Stimulated activated CD4-positive, alpha-beta T cell treated with anti-CD3 and anti-CD28 coated beads, Interleukin-4, amount 100 ng/mL, for 24 hours (primary cell): ENCODE data around the gene TUBD1.
"Not testable (repeated sequence)": the region's sequence is repeated elsewhere in the genome, so short reads cannot be mapped to it uniquely, and the experiment has no call there.

Source experiments
- DNase-seq: peaks from one replicate; pipeline ENCODE4 v3.0.0-alpha.2; 2020

Gene TUBD1

GRCh38 chr17:59842901-59843652 lies 49.7 kb downstream of the TUBD1 start:
- DNase-seq = peak; percentile 76

DNA sequence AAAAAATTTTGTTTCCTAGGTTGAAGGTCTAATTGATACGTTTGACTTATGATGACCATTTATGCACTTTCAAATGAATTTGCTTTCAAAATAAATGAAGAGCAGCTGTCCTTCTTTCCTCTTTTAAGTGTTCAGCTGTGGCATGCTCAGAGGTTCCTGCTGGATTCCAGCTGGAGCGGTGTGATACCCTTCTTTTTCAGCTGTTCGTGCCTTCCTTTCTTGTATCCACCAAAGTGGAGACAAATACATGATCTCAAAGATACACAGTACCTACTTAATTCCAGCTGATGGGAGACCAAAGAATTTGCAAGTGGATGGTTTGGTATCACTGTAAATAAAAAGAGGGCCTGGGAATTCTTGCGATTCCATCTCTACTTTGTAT lies 50.9 kb downstream of the TUBD1 start:
- DNase-seq = not testable (repeated sequence)

GRCh38 chr17:59841091-59841881 lies 51.5 kb downstream of the TUBD1 start:
- peak; percentile 29 for DNase-seq

GRCh38 chr17:59840329-59841090 lies 52.2 kb downstream of the TUBD1 start:
- DNase-seq = peak; percentile 52

DNA sequence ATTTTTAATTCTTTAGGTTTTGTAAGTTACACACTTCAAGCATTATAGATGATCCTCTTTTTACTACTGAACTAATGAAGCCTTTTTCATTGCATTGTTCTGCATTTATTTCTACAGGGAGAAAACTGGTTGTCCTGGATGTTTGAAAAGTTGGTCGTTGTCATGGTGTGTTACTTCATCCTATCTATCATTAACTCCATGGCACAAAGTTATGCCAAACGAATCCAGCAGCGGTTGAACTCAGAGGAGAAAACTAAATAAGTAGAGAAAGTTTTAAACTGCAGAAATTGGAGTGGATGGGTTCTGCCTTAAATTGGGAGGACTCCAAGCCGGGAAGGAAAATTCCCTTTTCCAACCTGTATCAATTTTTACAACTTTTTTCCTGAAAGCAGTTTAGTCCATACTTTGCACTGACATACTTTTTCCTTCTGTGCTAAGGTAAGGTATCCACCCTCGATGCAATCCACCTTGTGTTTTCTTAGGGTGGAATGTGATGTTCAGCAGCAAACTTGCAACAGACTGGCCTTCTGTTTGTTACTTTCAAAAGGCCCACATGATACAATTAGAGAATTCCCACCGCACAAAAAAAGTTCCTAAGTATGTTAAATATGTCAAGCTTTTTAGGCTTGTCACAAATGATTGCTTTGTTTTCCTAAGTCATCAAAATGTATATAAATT lies 53.0 kb downstream of the TUBD1 start:
- peak; percentile 14 for DNase-seq

DNA sequence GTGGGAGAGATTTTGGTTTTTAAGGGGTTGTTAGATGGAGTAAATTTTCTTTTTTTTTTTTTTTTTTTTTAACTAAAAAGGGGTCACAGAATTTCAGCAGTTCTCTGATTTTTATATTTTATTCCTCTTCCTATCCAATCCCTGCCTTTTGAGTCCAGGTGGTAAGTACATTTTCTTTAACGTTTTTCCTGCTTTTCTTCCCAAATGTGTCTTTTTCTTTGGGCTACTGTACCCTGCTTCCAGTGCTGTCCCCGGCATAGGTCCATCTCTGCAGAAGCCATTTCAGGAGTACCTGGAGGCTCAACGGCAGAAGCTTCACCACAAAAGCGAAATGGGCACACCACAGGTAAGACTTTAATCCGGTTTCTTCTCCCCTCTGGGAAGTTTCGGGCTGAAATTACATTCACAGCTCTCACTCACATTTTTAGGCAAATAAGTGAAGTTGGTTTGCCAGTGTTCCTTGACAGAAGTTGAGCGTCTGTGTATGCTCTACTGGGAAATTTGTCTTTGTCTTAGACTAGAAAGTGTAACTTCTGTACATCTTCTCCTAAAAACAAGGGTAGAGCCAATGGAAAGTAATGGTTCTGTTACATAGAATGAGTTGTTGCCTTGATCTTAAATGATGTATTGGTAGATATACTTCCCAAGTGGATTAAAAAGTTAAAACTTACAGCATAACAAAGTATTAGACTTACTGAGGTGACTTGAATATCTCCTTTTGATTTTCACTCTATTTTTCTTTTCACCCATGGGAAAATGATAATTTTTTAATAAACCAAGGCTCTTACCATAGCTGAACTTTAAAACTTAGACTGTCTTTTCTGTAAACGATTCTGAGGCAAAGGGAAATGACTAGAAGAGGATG lies 54.5 kb downstream of the TUBD1 start:
- peak; percentile 55 for DNase-seq

DNA sequence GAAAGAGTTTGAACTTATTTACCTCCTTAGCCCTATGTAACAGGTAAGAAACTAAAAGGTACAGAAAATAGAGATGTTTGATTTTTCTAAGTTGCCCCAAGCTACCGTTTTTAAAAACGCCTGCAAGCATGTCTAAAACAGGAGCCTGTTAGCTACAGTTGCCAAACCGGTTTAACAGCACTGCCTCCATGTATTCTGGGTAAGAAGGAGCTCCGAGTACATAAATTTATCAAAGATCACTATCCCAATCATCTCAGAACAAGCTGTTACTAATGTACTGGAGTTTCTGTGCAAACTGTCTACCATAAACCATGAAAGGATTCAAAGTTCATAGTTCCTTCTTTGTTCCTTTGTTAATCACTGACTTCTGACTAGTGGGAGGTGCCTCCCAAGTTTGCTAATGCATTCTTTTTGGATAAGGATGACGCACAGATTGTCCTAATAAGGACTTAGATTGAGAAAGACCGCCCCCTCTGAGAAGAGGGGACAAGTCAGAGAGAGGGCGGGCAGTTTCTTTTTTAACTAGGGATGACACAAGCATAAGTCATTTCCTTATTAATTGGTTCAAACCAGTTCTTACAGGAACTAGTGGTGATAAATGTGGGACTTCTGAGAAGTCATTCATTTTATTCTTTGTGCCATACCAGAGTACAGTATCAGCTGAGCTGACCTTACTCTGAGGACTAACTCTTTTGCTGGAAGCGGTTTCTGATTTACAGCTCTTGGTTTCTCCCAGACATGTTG lies 55.3 kb downstream of the TUBD1 start:
- peak; percentile 81 for DNase-seq

- DNase-seq = no peak
Observed at GRCh38 chr17:59832883-59833379, 59.8 kb downstream of the TUBD1 start.

GRCh38 chr17:59830846-59831486 lies 61.8 kb downstream of the TUBD1 start:
- DNase-seq = no peak

- peak; percentile 41 for DNase-seq
Observed at GRCh38 chr17:59830007-59830630, 62.6 kb downstream of the TUBD1 start.

DNA sequence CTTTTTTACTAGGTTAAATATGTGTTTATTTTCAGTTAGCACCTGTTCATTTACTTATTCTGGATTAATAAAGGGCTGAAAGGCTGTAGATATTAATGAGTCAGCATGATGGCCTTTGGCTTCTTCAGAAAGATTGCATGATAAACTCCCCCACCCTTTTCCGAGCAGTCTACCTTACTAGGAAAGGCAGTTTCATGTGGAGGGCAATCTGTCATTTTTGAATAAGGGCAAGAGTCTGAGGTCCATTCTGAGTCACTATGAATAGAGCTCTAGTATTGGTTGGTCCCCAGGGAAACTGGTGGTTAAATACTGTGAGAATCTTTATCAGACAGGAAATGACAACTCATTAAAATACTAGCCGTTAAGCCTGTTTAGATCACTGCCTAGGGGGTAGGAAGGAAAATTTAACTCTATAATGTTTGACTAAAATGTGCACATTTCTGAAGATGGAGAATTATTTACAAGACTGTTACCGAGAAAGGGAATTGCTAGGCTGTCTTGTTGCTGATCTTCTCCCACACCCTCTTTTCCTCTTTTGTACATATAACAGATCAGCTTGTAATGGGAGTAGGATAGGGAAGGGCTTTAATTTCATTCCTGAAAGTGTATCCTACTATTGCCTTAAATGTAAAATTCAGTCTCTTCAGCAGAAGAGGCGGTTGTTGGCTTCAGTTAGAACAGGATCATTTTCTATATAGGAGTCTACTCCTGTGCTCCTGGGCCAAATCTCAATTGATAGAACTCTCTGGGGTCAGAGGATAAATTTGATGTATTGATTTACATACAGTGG lies 63.3 kb downstream of the TUBD1 start:
- peak; percentile 74 for DNase-seq

GRCh38 chr17:59828819-59829216 lies 63.9 kb downstream of the TUBD1 start:
- peak; percentile 47 for DNase-seq

DNA sequence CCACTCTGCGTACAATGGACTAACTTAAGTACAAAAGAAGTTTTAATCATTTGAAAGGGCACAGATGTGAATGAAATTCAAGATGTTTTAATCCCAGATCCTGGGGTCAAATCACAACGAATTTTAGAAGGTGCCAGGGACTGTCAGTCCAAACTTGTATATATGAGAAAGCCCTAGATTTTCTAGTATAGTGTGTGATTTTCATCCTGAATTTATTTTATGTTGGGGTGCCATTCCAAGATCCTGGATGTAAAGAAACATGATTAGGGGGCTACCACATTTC lies 64.3 kb downstream of the TUBD1 start:
- no peak for DNase-seq

- DNase-seq = peak; percentile 28
Observed at GRCh38 chr17:59827721-59828477, 64.8 kb downstream of the TUBD1 start.

DNA sequence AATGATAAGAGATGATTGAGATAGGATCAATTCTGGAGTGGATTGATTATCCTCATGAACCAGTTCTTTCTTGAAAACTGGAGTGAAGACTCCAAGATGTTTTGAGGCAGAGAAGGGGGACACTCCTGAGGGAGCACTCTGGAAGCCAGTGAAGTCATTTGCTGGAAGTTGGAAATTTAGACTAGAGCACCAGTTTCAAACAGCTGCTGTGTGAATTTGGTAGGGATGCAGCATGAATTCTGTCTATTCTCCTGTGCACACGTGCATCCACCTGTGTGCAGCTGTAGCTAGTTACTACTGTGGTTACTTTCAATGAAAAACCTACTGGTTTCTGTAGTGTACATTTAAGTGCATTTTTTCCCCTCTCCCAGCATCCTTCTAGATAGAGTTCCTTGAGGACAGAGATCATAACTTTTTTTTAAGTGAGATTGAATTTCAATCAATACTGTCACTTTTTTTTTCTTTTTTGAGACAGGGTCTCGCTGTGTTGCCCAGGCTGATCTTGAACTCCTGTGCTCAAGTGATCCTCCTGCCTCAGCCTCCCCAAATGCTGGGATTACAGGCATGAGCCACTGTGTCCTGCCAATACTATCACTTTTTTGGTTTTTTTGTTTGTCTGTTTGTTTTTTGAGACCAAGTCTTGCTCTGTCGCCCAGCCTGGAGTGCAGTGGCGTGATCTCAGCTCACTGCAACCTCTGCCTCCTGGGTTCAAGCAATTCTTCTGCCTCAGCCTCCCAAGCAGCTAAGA lies 65.9 kb downstream of the TUBD1 start:
- DNase-seq = no peak

- peak; percentile 63 for DNase-seq
Observed at GRCh38 chr17:59825533-59826322, 67.0 kb downstream of the TUBD1 start.

GRCh38 chr17:59815965-59816364 lies 76.8 kb downstream of the TUBD1 start:
- DNase-seq = no peak
